Gastroesophageal sphincter (tissue), 3 donors: ENCODE measurements around the gene CCDC170.

Experiments used
- EP300 ChIP-seq: sonication (generic); formaldehyde crosslinking; IDR thresholded peaks from one replicate; pipeline ENCODE4 v1.6.1; 2017; ENCODE audit warnings: antibody characterized with exemption, mild to moderate bottlenecking
- POLR2A ChIP-seq, 2 donors: fragments of 450-650 bp; IDR thresholded peaks; one replicate each; pipeline ENCODE4 v1.6.1; 2017; ENCODE audit warnings: antibody characterized with exemption in 2 of 2, mild to moderate bottlenecking in 2 of 2, moderate library complexity in 1 of 2
- POLR2AphosphoS5 ChIP-seq: sonication (generic); formaldehyde crosslinking; IDR thresholded peaks from one replicate; pipeline ENCODE4 v1.6.1; 2017; ENCODE audit warnings: antibody characterized with exemption
- TF ChIP-seq, protein P1 (sequence below), 4 experiments: fragments of 200-600 bp in 2 of 4; fragments of 450-650 bp in 2 of 4; sonication (generic) in 1 of 4; IDR thresholded peaks; one replicate each; pipeline ENCODE4 v1.5.1; 2017 to 2019; ENCODE audit warnings: antibody characterized with exemption in 4 of 4, mild to moderate bottlenecking in 2 of 4, moderate library complexity in 2 of 4

GRCh38 chr6:151635741-151636140 lies 141.9 kb downstream of the CCDC170 start:
- no peak for TF ChIP-seq POLR2AphosphoS5
- no peak for TF ChIP-seq POLR2A (IDR thresholded peaks at IDR 0.05)
- TF ChIP-seq, protein P1, sequence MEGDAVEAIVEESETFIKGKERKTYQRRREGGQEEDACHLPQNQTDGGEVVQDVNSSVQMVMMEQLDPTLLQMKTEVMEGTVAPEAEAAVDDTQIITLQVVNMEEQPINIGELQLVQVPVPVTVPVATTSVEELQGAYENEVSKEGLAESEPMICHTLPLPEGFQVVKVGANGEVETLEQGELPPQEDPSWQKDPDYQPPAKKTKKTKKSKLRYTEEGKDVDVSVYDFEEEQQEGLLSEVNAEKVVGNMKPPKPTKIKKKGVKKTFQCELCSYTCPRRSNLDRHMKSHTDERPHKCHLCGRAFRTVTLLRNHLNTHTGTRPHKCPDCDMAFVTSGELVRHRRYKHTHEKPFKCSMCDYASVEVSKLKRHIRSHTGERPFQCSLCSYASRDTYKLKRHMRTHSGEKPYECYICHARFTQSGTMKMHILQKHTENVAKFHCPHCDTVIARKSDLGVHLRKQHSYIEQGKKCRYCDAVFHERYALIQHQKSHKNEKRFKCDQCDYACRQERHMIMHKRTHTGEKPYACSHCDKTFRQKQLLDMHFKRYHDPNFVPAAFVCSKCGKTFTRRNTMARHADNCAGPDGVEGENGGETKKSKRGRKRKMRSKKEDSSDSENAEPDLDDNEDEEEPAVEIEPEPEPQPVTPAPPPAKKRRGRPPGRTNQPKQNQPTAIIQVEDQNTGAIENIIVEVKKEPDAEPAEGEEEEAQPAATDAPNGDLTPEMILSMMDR (IDR thresholded peaks at IDR 0.05): no peak
- TF ChIP-seq EP300: no peak
